Measurements from ENCODE around the gene NFIC.

- TF ChIP-seq CTCF (IDR thresholded peaks at IDR 0.05; ENCODE audit: insufficient read depth, low read depth, low read length) (no peak), EZH2 (IDR thresholded peaks at IDR 0.05; ENCODE audit: insufficient read depth, low read length) (no peak)
These were observed 56.9 kb downstream of the NFIC start for GRCh38 chr19:3423183-3423829.

All from astrocyte (in vitro differentiated cells and primary cell).